Lower leg skin (tissue), 4 donors: ENCODE measurements around the gene PRR14. TPM values are rescaled to one million over a fixed set of nuclear protein-coding genes. Genes with fewer than 3 reads are reported as not detected.

Experiments
- DNase-seq, 2 donors: peaks; one replicate each; pipeline ENCODE4 v3.0.0-alpha.2; 2019; ENCODE audit warnings: low spot score in 2 of 2
- H3K4me3 ChIP-seq: fragments of 200-600 bp; sonication (generic); 2 replicates; pipeline ENCODE4 v1.5.1; 2017; ENCODE audit warnings: mild to moderate bottlenecking, low read depth; ENCODE audit not compliant: poor library complexity, severe bottlenecking
- POLR2A ChIP-seq, 2 donors: fragments of 450-650 bp; IDR thresholded peaks; one replicate each; pipeline ENCODE4 v1.6.1; 2016 to 2017; ENCODE audit warnings: antibody characterized with exemption in 2 of 2, mild to moderate bottlenecking in 1 of 2, moderate library complexity in 1 of 2
- WGBS, 2 donors: methylation state at CpG; one replicate each; pipeline ENCODE4 v1.1.5; 2018; 5-methylcytosine and 5-hydroxymethylcytosine counted together
- intact Hi-C: fragments of 100-400 bp; cut with DNase I; formaldehyde crosslinking; loops from one replicate; pipeline ENCODE4 v1.15.0; 2023; ENCODE audit warnings: low total_unique reads
- total RNA-seq, 4 donors: library from RNA; depleted of rRNA; stranded (reverse); fragments of >200 nt; gene quantifications; one replicate each; pipeline ENCODE4 v1.1.0, GENCODE V29; 2016
- TF ChIP-seq, protein P1 (sequence below), 3 donors: fragments of 450-650 bp; IDR thresholded peaks; one replicate each; pipeline ENCODE4 v1.5.1; 2016; ENCODE audit warnings: antibody characterized with exemption in 3 of 3, mild to moderate bottlenecking in 3 of 3, moderate library complexity in 2 of 3

PRR14 gene
- total RNA-seq, 4 donors from 2014 or later = 23.8 to 67.5 (median 37.1) TPM

DNA sequence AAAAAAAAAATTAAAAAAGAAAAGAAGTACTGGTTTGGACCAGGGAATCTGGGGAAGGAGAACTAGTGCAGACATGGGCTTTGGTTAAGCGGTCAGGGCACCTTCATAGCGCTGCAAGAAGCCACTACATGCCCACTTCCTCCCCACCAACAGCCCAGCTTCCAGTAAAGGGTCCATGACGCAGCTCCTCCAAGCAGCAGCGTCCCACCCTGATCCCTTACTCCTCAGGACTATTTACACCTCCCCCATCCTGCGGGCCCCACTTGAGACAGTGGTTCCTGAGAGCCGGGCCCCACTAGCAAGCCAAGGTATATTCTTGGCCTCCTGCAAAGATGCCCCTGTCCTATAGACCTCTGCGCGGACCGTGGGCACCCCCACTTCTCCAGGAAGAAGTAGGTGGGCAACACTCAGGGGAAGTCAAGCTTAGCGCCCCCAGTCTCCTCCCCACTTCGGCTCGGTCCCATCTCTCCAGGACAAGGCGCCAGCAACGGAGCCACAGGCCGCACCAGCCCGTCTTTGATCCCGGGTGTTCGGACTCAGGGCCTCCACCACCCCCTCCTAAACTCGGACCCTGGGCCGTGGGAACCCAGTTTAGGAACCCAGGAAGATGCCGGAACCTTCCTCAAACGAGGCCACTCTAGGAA, 913 bp upstream of the PRR14 start:
- WGBS, 2 donors = 23 to 29% methylated on average over 22 of the region's 22 CpGs
- peak overlapping the region; percentile 45 for H3K4me3 ChIP-seq
- TF ChIP-seq POLR2A (IDR thresholded peaks at IDR 0.05) = no peak
- TF ChIP-seq, protein P1, sequence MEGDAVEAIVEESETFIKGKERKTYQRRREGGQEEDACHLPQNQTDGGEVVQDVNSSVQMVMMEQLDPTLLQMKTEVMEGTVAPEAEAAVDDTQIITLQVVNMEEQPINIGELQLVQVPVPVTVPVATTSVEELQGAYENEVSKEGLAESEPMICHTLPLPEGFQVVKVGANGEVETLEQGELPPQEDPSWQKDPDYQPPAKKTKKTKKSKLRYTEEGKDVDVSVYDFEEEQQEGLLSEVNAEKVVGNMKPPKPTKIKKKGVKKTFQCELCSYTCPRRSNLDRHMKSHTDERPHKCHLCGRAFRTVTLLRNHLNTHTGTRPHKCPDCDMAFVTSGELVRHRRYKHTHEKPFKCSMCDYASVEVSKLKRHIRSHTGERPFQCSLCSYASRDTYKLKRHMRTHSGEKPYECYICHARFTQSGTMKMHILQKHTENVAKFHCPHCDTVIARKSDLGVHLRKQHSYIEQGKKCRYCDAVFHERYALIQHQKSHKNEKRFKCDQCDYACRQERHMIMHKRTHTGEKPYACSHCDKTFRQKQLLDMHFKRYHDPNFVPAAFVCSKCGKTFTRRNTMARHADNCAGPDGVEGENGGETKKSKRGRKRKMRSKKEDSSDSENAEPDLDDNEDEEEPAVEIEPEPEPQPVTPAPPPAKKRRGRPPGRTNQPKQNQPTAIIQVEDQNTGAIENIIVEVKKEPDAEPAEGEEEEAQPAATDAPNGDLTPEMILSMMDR (IDR thresholded peaks at IDR 0.05) = no peak
- peak in 1 of 2 donors; percentile 91 for DNase-seq
- intact Hi-C loops = no loop called here

DNA sequence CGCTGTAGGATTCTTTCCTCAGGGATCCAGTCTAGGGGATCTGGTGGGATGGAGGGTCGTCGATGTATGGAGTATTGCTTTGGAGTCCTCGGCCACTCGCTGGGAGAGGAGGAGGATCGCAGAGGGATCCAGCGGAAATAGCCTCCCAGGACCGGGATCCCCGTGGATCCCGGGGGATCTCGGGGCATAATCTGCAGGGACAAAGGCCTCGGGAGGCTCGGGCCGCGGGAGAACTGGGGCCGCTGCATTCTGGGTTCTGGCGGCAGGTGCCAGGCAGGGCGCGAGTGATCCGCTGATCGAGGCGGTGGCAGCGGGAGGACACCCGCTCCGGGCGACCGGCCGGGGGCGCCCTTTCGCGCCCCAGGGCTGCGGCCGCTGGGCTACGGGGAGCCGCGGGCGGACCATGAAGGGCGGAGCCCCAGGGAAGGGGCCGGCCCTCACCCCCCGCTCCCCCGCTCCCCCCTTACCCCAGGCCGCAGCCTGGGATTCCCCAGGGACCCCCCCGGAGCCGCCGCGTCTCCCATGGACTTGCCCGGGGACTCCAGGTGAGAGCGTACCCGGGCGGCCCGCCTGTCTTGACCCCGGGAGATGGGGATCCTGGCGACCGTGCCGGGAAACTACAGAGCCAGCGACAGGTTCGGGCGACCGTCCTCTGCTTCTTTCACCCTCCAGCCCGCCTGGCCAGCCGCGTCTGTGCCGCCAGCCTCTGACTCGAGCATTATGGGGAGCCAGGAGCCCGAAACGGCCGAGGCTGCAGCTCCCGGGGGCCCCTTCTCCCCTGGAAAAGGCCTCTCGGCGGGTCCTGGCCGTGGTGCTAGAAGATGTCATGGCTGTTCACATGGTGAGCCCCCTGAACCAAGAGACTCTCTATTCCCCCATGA, 604 bp downstream of the PRR14 start:
- peak overlapping the region; percentile 94 for H3K4me3 ChIP-seq
- 0 to 1% methylated on average over 40 to 50 of the region's 71 CpGs for WGBS, 2 donors
- DNase-seq = peak; percentile 53 to 94
- TF ChIP-seq, protein P1 (IDR thresholded peaks at IDR 0.05) = peak in 1 of 3 donors; percentile 9
- TF ChIP-seq POLR2A (IDR thresholded peaks at IDR 0.05) = no peak
- intact Hi-C loops = no loop called here

DNA sequence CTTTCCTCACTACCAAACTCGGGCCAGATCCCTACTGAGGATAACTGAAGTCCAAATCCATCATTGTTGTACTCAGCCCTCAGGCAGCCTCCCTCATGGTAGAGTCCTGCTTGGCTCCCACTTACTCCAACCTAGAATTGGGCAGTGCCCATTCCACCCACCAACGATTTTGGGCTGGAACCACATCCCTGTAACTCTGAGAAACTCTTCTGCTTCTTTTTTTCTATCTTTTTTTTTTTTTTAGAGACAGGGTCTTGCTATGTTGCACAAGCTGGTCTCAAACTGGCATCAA, 1.2 kb downstream of the PRR14 start:
- no peak for DNase-seq
- TF ChIP-seq, protein P1 (IDR thresholded peaks at IDR 0.05) = no peak
- no peak for TF ChIP-seq POLR2A (IDR thresholded peaks at IDR 0.05)
- peak overlapping the region; percentile 94 for H3K4me3 ChIP-seq
- WGBS, 2 donors = 4 to 8% methylated on average over 2 of the region's 2 CpGs
- intact Hi-C loops = no loop called here

DNA sequence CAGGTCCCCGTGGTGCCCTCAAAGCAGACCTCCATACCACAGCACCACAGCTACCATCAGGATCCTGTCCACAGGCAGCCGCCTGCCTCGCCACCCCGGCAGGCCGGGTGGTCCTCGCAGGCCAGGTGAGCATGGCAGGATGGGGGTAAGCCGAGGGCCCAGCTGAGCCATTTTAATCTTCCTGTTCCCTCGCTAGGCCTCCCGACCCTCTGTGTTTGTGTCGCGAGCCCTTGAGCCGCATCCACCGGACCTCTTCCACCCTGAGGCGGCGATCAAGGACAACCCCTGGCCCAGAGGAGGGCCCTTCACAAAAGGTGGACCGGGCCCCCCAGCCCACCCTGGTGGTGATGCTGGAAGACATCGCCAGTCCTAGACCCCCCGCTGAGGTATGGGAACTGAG, 2.0 kb downstream of the PRR14 start:
- no peak overlapping the region for H3K4me3 ChIP-seq
- WGBS, 2 donors = 94 to 95% methylated on average over 18 of the region's 18 CpGs
- TF ChIP-seq POLR2A (IDR thresholded peaks at IDR 0.05) = no peak
- TF ChIP-seq, protein P1 (IDR thresholded peaks at IDR 0.05) = no peak
- DNase-seq = no peak
- intact Hi-C loops = no loop called here

DNA sequence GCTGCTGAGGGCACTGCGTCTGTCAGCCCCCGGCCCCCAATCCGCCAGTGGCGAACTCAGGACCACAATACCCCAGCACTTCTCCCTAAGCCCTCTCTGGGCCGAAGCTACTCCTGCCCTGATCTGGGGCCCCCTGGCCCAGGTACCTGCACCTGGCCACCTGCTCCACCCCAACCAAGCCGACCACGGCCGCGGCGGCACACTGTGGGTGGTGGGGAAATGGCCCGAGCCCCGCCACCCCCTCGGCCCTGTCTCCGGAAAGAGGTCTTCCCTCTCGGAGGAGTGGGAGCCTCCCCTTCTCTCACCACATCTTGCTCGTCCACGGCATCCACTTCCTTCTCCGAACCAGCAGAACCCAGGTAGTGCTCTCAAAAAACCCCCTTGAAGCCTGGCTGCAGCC, 4.1 kb downstream of the PRR14 start:
- H3K4me3 ChIP-seq = no peak overlapping the region
- WGBS, 2 donors = 89 to 94% methylated on average over 18 of the region's 18 CpGs
- TF ChIP-seq, protein P1 (IDR thresholded peaks at IDR 0.05) = no peak
- no peak for TF ChIP-seq POLR2A (IDR thresholded peaks at IDR 0.05)
- intact Hi-C loops = no loop called here
- DNase-seq = no peak
